NAMALWA (cell line): ENCODE measurements around the gene NEGR1.

Experiments
- DNase-seq: peaks from one replicate; pipeline ENCODE4 v3.0.0-alpha.2; 2015; ENCODE audit warnings: low spot score

NEGR1 gene

GRCh38 chr1:71850515-71850914, 431.8 kb downstream of the NEGR1 start:
- DNase-seq: no peak

DNA sequence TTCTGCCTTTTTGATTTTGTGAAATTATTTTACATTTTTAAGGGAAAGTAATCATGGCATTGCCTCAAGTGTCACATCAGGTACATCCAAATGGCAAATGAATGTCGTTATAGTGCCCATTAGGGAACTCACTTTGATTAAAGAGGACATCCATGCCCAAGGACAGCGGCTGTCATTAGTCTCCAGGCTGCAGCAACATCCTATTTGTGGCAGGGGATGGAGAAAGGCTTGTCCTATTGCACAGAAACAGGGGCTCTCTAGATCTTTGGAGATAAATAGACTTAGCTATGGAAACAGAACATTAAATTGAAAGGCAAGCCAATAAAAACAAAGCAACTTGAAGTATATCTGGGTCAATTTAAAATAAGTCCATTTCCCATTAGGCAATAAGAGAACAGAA, 439.3 kb downstream of the NEGR1 start:
- no peak for DNase-seq

DNA sequence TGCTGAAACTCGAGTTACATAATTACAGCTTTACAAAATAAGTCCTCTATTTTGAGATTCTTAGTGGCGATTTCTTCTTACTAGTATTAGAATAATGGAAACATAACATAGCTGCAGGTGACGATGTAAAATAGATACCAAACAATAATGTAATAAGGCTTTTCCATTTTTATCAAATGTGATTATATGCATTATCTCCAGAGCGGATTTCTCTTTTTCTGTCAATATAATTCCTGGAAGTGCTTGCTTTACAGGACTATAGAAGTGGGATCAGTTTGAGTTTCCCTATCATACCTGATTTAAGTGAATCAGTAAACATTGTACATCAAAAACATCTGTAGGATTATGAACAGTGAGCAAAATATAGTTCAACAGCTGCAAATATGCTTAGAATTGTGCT, 442.5 kb downstream of the NEGR1 start:
- DNase-seq: no peak

- DNase-seq: no peak
Measured at GRCh38 chr1:71836904-71837303, 445.4 kb downstream of the NEGR1 start.

- DNase-seq: no peak
Measured at GRCh38 chr1:71835442-71835813, 446.9 kb downstream of the NEGR1 start.

GRCh38 chr1:71834601-71835441, 447.5 kb downstream of the NEGR1 start:
- DNase-seq: no peak

DNA sequence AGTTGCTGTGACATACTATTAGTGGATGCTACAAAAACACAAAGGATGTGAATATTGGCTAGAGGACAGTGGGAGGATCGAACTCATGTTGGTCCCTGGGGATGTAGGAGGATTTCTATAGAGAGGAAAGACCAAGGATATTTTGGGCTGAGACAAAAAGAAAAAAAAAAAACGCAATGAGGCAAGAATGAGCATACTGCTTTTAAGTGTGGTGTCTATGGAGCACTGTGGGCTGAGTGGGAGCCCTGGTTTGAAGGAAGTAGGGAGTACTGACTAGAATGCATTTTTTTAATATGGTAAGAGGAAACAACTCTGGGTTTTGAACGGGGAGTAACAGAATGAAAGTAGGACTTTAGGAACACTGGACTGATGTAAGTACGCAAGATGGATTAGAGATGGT, 450.7 kb downstream of the NEGR1 start:
- no peak for DNase-seq

GRCh38 chr1:71829346-71829745, 453.0 kb downstream of the NEGR1 start:
- DNase-seq: no peak

DNA sequence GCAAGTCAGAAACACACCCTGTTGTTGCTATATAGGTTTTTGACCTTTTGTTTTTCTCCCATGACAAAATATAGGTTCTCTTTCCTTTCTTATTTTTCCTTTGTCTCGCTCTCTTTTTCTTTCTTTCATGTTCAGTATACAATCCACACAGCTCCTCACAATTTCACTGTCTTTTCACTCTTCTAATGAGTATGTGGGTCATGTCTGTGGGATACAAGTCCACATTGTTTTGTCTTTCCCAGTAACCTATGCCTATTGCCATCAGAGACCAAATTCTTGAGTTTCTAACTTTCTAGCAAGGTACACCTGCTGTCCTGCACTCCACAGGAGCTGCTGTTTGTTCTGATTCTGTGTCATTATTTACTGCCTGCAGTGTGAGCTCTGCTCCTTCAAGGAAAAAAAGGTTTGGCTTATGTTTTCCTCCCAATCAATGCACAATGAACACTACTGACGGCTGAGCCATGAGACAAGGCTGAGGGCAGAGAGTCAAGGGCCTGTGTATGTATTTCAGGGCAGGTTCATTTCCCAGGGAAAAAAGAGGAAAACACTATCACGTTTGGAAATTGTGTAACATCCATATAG, 453.8 kb downstream of the NEGR1 start:
- no peak for DNase-seq

- DNase-seq: no peak
Measured at GRCh38 chr1:71823708-71824305, 458.5 kb downstream of the NEGR1 start.

- DNase-seq: no peak
Measured at GRCh38 chr1:71817028-71817427, 465.3 kb downstream of the NEGR1 start.

- no peak for DNase-seq
Measured at GRCh38 chr1:71809085-71809484, 473.3 kb downstream of the NEGR1 start.

DNA sequence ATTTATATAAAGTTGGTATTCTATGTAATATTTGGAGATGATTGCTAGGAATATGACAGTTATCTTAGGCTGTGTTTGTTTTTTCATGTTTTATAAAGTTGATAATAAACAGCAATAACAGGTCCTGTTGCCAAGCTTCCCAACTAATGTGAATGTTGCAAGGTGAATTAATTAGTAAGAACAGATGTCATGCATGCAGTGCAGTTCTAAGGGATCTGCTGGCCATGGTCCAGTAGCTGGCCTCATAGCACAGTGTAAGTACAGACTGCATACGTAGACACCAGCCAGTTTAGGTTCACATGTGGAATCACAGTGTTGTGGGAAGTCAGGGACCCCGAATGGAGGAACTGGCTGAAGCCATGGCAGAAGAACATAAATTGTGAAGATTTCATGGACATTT, 478.2 kb downstream of the NEGR1 start:
- no peak for DNase-seq

DNA sequence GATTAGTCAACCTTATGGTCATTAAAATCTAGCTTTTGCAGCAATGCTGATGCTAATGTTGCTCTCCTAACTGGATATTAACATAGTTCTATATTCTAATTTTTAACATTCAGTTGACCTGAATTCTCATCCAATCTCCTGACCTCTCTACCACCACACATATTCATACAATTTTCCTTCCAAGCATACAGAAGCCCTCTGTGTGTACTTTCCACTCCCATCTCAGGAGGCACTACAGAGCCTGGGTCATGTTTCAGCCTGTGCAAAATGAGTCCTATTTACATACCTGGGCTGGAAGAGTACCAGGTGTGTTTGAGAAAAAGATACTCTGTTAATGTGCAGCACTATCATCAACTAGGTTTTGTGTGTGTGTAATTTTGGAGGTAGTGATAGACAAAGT, 486.3 kb downstream of the NEGR1 start:
- no peak for DNase-seq

GRCh38 chr1:71792264-71792663, 490.1 kb downstream of the NEGR1 start:
- no peak for DNase-seq

GRCh38 chr1:71788113-71788512, 494.2 kb downstream of the NEGR1 start:
- DNase-seq: no peak

GRCh38 chr1:71787699-71788098, 494.6 kb downstream of the NEGR1 start:
- no peak for DNase-seq

DNA sequence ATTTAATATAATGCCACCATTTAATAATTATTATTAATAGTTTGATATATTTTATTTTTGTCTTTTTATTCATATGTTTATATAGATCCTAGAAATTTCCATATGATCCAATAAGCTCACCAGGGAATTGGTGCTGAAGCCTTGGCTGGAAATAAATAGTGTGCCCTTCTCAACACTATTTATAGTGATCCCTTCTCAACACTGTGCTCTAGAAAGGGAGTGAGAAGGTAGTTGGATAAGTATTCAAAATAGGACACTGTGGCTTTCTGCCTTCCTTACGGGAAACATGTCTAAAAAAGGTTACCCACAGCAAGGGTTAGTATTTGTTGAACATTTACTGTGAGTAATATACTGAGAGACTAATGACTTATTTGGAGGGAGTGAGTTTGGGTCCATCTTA, 496.1 kb downstream of the NEGR1 start:
- no peak for DNase-seq

DNA sequence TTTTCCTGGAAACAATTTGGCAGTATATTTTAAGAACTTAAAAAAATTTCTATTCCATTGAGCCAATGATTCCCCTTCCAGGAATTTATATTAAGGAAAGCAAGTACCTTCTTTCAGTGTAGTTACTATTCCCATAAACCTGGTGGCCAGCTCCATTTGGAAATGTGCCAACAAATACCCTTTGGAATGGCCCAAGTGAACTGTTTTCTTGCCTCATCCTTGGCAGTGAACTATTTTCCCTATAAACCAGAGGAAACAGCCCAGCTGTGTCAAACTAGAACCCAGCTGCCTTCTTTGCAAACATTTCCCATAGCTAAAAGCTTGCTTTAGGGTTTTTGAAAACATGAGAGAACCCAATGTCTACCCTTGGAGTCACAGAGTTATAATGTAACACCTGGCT, 496.9 kb downstream of the NEGR1 start:
- no peak for DNase-seq

- DNase-seq: no peak
Measured at GRCh38 chr1:71785000-71785399, 497.3 kb downstream of the NEGR1 start.

- no peak for DNase-seq
Measured at GRCh38 chr1:71784241-71784640, 498.1 kb downstream of the NEGR1 start.

DNA sequence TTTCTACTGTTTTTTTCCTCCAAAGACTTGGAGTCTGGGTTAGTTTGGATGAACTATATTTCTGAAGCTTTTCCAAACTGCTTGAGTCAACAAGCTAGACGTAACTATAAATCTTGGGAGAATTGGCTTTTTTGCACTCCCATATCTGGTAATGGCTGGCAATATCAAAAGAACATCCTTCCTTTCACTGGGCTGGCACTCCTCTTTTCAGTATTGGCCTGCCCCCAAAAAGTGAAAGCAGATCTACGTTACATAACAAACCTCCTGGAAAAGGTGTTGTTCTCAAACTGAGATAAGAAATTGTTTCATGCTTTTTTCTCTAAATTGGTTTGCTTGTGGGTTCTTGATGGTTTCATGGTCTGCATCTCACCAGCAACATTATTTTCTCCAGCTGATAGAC, 499.3 kb downstream of the NEGR1 start:
- no peak for DNase-seq

GRCh38 chr1:71781450-71781849, 500.9 kb downstream of the NEGR1 start:
- no peak for DNase-seq

DNA sequence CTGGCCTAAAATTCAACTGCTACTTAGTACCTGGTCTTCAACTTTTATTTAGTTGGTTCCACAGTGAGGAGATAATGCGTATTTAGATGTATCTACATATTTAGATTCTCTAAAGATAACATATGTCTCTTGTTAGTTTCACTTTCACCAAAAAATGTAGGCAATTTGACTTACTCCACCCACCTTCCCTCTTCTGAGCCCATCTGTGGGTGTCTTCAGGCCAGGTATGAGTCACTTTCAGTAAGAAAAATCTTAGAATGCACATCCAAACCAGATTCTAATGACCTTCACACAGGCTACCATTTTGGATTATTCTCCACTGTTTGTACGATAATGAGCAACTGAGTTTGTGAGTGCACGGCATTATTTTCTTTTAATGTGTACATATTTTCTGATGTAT, 501.7 kb downstream of the NEGR1 start:
- DNase-seq: no peak
